Caco-2 (cell line): ENCODE data around the gene PPP1R12C. TPM values are rescaled to one million over a fixed set of nuclear protein-coding genes. Genes with fewer than 3 reads are reported as not detected.

Experiments used
- BruUV-seq: library from RNA; stranded (reverse); fragments of 400-500 nt; replicated peaks from 2 replicates; lab custom pipeline; 2021; lab: Mats Ljungman, UMichigan
- CTCF ChIA-PET: fragments of 300-600 bp; sonication (Branson Sonifier 250); formaldehyde crosslinking; loops from one replicate; lab custom pipeline; 2022; ENCODE audit warnings: antibody characterized with exemption; lab: Charles Lee
- POLR2A ChIA-PET: fragments of 300-600 bp; sonication (Branson Sonifier 250); formaldehyde crosslinking; loops from one replicate; lab custom pipeline; 2022; ENCODE audit warnings: antibody characterized with exemption; lab: Charles Lee
- DNase-seq, 2 experiments: peaks; one replicate each; pipeline versions ENCODE4 v3.0.0 to v3.0.0-alpha.2; 2020 to 2022
- H3K27me3 ChIP-seq: replicated peaks from 2 replicates; pipeline ENCODE4 v1.6.0; 2011; ENCODE audit warnings: low read length; ENCODE audit not compliant: control insufficient read depth, insufficient read depth
- H3K36me3 ChIP-seq: 2 replicates; pipeline ENCODE4 v1.5.1; 2011; ENCODE audit warnings: low read length; ENCODE audit not compliant: control insufficient read depth, insufficient read depth
- H3K4me1 ChIP-seq: fragments of 250-450 bp; sonication (Bioruptor Pico); 2 replicates; pipeline ENCODE4 v1.5.1; 2020; ENCODE audit warnings: mild to moderate bottlenecking
- H3K4me3 ChIP-seq: 2 replicates; pipeline ENCODE4 v1.5.1; 2011; ENCODE audit warnings: low read depth, mild to moderate bottlenecking, control low read depth, low read length
- H3K9me3 ChIP-seq: fragments of 250-450 bp; sonication (Bioruptor Pico); 2 replicates; pipeline ENCODE4 v1.5.1; 2020; ENCODE audit warnings: mild to moderate bottlenecking, moderate library complexity
- H3K27ac Mint-ChIP-seq: one replicate; pipeline ENCODE4 v1.8.0; 2022; ENCODE audit warnings: mixed read lengths; ENCODE audit not compliant: unreplicated experiment
- H3K27me3 Mint-ChIP-seq: one replicate; pipeline ENCODE4 v1.8.0; 2022; ENCODE audit warnings: mixed read lengths; ENCODE audit not compliant: insufficient read depth, unreplicated experiment
- H3K36me3 Mint-ChIP-seq: one replicate; pipeline ENCODE4 v1.8.0; 2022; ENCODE audit warnings: mild to moderate bottlenecking, mixed read lengths; ENCODE audit not compliant: insufficient read depth, unreplicated experiment
- H3K4me1 Mint-ChIP-seq: one replicate; pipeline ENCODE4 v1.8.0; 2022; ENCODE audit warnings: low read depth, mixed read lengths; ENCODE audit not compliant: unreplicated experiment
- H3K4me3 Mint-ChIP-seq: one replicate; pipeline ENCODE4 v1.8.0; 2022; ENCODE audit warnings: mild to moderate bottlenecking, moderate library complexity, mixed read lengths; ENCODE audit not compliant: unreplicated experiment
- H3K9me3 Mint-ChIP-seq: one replicate; pipeline ENCODE4 v1.8.0; 2022; ENCODE audit warnings: mixed read lengths; ENCODE audit not compliant: unreplicated experiment
- CTCF ChIP-seq, 2 experiments: fragments of 200-600 bp in 1 of 2; IDR thresholded peaks; 1 replicate in 1 of 2; 2 replicates in 1 of 2; pipeline versions ENCODE4 v1.5.1 to v1.8.0; 2011 to 2022; ENCODE audit warnings: antibody characterized with exemption in 1 of 2, control low read depth in 1 of 2, inconsistent platforms in 1 of 2, low read depth in 1 of 2, low read length in 1 of 2, mild to moderate bottlenecking in 1 of 2, moderate library complexity in 1 of 2; ENCODE audit not compliant: insufficient read depth in 1 of 2, severe bottlenecking in 1 of 2, unreplicated experiment in 1 of 2
- intact Hi-C: fragments of 100-400 bp; cut with micrococcal nuclease; formaldehyde crosslinking; loops from one replicate; pipeline ENCODE4 v1.10.0; 2022; ENCODE audit not compliant: unreplicated experiment
- total RNA-seq: library from RNA; stranded (reverse); gene quantifications from 2 replicates; pipeline ENCODE4 v1.2.3, GENCODE V29; 2022

PPP1R12C gene
- total RNA-seq, 1 experiment from 2014 or later, result 104 TPM

- H3K27ac Mint-ChIP-seq, result peak overlapping the region; percentile 80
- Histone ChIP-seq H3K9me3 (no peaks in the 10 kb centered on the region), H3K4me1 (no peaks in the 10 kb centered on the region), H3K27me3 (no peaks in the 10 kb centered on the region), H3K4me3 (peak overlapping the region; percentile 73), H3K36me3 (no peaks in the 10 kb centered on the region)
- ChIA-PET CTCF (interaction anchor here (0.5 to 3.1 kb wide), 9 partner anchors 10 to 475 kb away, joined by 3 to 20 read pairs (median 5); partner anchors contain the start of genes PPP1R12C, PTPRH and ZNF580), POLR2A (interaction anchor here (1.2 kb wide), 1 partner anchor 173 kb away, joined by 4 read pairs; the partner anchor contains the start of gene KMT5C)
- no peaks in the 10 kb centered on the region for H3K9me3 Mint-ChIP-seq
- peaks cover 11% of the 10 kb centered on the region for H3K36me3 Mint-ChIP-seq
- peak; percentile 67 to 97 for TF ChIP-seq CTCF (IDR thresholded peaks at IDR 0.05; ENCODE audit: insufficient read depth in 1 of 2, low read depth in 1 of 2, low read length in 1 of 2, severe bottlenecking in 1 of 2, unreplicated experiment in 1 of 2)
- peak overlapping the region; percentile 79 for H3K4me3 Mint-ChIP-seq
- peak; percentile 87 to 90 for DNase-seq
- H3K4me1 Mint-ChIP-seq, result no peaks in the 10 kb centered on the region
- peaks cover 11% of the 10 kb centered on the region for H3K27me3 Mint-ChIP-seq
- intact Hi-C loops, result loop anchor here (1.0 to 2.0 kb wide), 3 partner anchors 25 to 173 kb away; partner anchors contain the start of genes KMT5C and PPP1R12C
- BruUV-seq, result no TSS peak
These were observed 48.6 kb upstream of the PPP1R12C start for GRCh38 chr19:55165952-55166529.

- Mint-ChIP-seq H3K36me3 (peaks cover 6% of the 10 kb centered on the region), H3K27me3 (peaks cover 3% of the 10 kb centered on the region), H3K27ac (no peak overlapping the region), H3K9me3 (no peaks in the 10 kb centered on the region), H3K4me3 (no peak overlapping the region), H3K4me1 (peaks cover 20% of the 10 kb centered on the region)
- ChIA-PET CTCF (interaction anchor here (0.7 to 2.9 kb wide), 3 partner anchors 21 to 66 kb away, joined by 3 to 38 read pairs (median 3); no protein-coding TSS in a partner anchor), POLR2A (no interaction called here)
- no peak overlapping the region for H3K4me3 ChIP-seq
- no peaks in the 10 kb centered on the region for H3K27me3 ChIP-seq
- intact Hi-C loops, result no loop called here
- H3K9me3 ChIP-seq, result no peaks in the 10 kb centered on the region
- BruUV-seq, result no TSS peak
- TF ChIP-seq CTCF (IDR thresholded peaks at IDR 0.05; ENCODE audit: insufficient read depth in 1 of 2, low read depth in 1 of 2, low read length in 1 of 2, severe bottlenecking in 1 of 2, unreplicated experiment in 1 of 2), result no peak
- no peaks in the 10 kb centered on the region for H3K36me3 ChIP-seq
- no peak for DNase-seq
- H3K4me1 ChIP-seq, result peaks cover 16% of the 10 kb centered on the region
These were observed 44.3 kb upstream of the PPP1R12C start for GRCh38 chr19:55161571-55162322.

- Histone ChIP-seq H3K27me3 (no peaks in the 10 kb centered on the region), H3K4me3 (no peak overlapping the region), H3K36me3 (no peaks in the 10 kb centered on the region), H3K4me1 (peaks cover 16% of the 10 kb centered on the region), H3K9me3 (no peaks in the 10 kb centered on the region)
- CTCF ChIA-PET, result interaction anchor here (0.6 to 2.9 kb wide), 10 partner anchors 10 to 73 kb away, joined by 3 to 38 read pairs (median 3); partner anchors contain the start of gene TNNT1
- H3K36me3 Mint-ChIP-seq, result no peaks in the 10 kb centered on the region
- peaks cover 20% of the 10 kb centered on the region for H3K4me1 Mint-ChIP-seq
- H3K27me3 Mint-ChIP-seq, result peaks cover 3% of the 10 kb centered on the region
- no TSS peak for BruUV-seq
- no peak overlapping the region for H3K4me3 Mint-ChIP-seq
- no peak overlapping the region for H3K27ac Mint-ChIP-seq
- POLR2A ChIA-PET, result no interaction called here
- H3K9me3 Mint-ChIP-seq, result no peaks in the 10 kb centered on the region
- DNase-seq, result no peak
- no peak for TF ChIP-seq CTCF (IDR thresholded peaks at IDR 0.05; ENCODE audit: insufficient read depth in 1 of 2, low read depth in 1 of 2, low read length in 1 of 2, severe bottlenecking in 1 of 2, unreplicated experiment in 1 of 2)
- intact Hi-C loops, result loop anchor here (1.0 kb wide), 2 partner anchors 15 to 20 kb away; no protein-coding TSS in a partner anchor
These were observed 43.5 kb upstream of the PPP1R12C start for GRCh38 chr19:55160986-55161365.
